Measurements from ENCODE around the gene HSD17B11.
"Not testable (repeated sequence)": the region's sequence is repeated elsewhere in the genome, so short reads cannot be mapped to it uniquely, and the experiment has no call there.

HSD17B11 gene

GRCh38 chr4:87317527-87317926, 73.5 kb downstream of the HSD17B11 start:
- CTCF ChIA-PET: no interaction called here
- no peak overlapping the region for H3K4me3 ChIP-seq (ENCODE audit: low read depth, low read length)
- no peak overlapping the region for H3K27ac ChIP-seq (ENCODE audit: extremely low read depth, low read depth, low read length)
- POLR2A ChIA-PET: no interaction called here
- no peaks in the 10 kb centered on the region for H3K4me1 ChIP-seq (ENCODE audit: control insufficient read depth, insufficient read depth, low read length)
- no peaks in the 10 kb centered on the region for H3K36me3 ChIP-seq (ENCODE audit: control insufficient read depth in 2 of 2, insufficient read depth in 1 of 2, low read length in 2 of 2)
- no peaks in the 10 kb centered on the region for H3K9me3 ChIP-seq (ENCODE audit: control insufficient read depth, insufficient read depth, low read depth, low read length)
- TF ChIP-seq HOXA7 (CRISPR knock-in tag; IDR thresholded peaks at IDR 0.05; ENCODE audit: borderline replicate concordance) (no peak), ZNF362 (tag by site-specific recombination; IDR thresholded peaks at IDR 0.05) (peak; percentile 41; the same call in 1 of the 2 replicates)

GRCh38 chr4:87316961-87317360, 74.0 kb downstream of the HSD17B11 start:
- H3K36me3 ChIP-seq (ENCODE audit: control insufficient read depth in 2 of 2, insufficient read depth in 1 of 2, low read length in 2 of 2): no peaks in the 10 kb centered on the region
- no peaks in the 10 kb centered on the region for H3K4me1 ChIP-seq (ENCODE audit: control insufficient read depth, insufficient read depth, low read length)
- H3K27ac ChIP-seq (ENCODE audit: extremely low read depth, low read depth, low read length): no peak overlapping the region
- ChIA-PET POLR2A (no interaction called here), CTCF (no interaction called here)
- TF ChIP-seq ZNF37A (tag by site-specific recombination; IDR thresholded peaks at IDR 0.05) (no peak), ZSCAN18 (tag by site-specific recombination; IDR thresholded peaks at IDR 0.05) (no peak), HOXD13 (CRISPR knock-in tag; IDR thresholded peaks at IDR 0.05; ENCODE audit: borderline replicate concordance) (no peak), ZNF639 (tag by site-specific recombination; IDR thresholded peaks at IDR 0.05) (no peak), ZNF362 (tag by site-specific recombination; IDR thresholded peaks at IDR 0.05) (no peak), ZBTB49 (tag by site-specific recombination; IDR thresholded peaks at IDR 0.05; ENCODE audit: low read depth) (no peak), ZBTB8A (tag by site-specific recombination; IDR thresholded peaks at IDR 0.05) (no peak), ZNF580 (tag by site-specific recombination; IDR thresholded peaks at IDR 0.05) (no peak), PRDM6 (tag by site-specific recombination; IDR thresholded peaks at IDR 0.05) (no peak), ZNF837 (tag by site-specific recombination; IDR thresholded peaks at IDR 0.05) (no peak), ZNF155 (tag by site-specific recombination; IDR thresholded peaks at IDR 0.05) (no peak), ZNF670 (tag by site-specific recombination; IDR thresholded peaks at IDR 0.05; ENCODE audit: low read depth) (no peak)
- H3K9me3 ChIP-seq (ENCODE audit: control insufficient read depth, insufficient read depth, low read depth, low read length): no peaks in the 10 kb centered on the region
- no peak overlapping the region for H3K4me3 ChIP-seq (ENCODE audit: low read depth, low read length)

- CTCF ChIA-PET: interaction anchor here (0.7 kb wide), 1 partner anchor 122 kb away, joined by 3 read pairs; no protein-coding TSS in a partner anchor
- H3K9me3 ChIP-seq (ENCODE audit: control insufficient read depth, insufficient read depth, low read depth, low read length); POLR2A ChIA-PET; H3K4me1 ChIP-seq (ENCODE audit: control insufficient read depth, insufficient read depth, low read length); H3K36me3 ChIP-seq (ENCODE audit: control insufficient read depth in 2 of 2, insufficient read depth in 1 of 2, low read length in 2 of 2); H3K4me3 ChIP-seq (ENCODE audit: low read depth, low read length); H3K27ac ChIP-seq (ENCODE audit: extremely low read depth, low read depth, low read length): not testable (repeated sequence)
These were observed 76.0 kb downstream of the HSD17B11 start for GRCh38 chr4:87315000-87315399.

Data from HEK293 (cell line).